SK-N-SH (cell line): ENCODE measurements around the gene CHMP6. TPM values are rescaled to one million over a fixed set of nuclear protein-coding genes. Genes with fewer than 3 reads are reported as not detected.
"Not testable (repeated sequence)": the region's sequence is repeated elsewhere in the genome, so short reads cannot be mapped to it uniquely, and the experiment has no call there.

Source experiments
- CTCF ChIA-PET: fragments of 300-600, 350-600 bp; formaldehyde crosslinking; extraction: SDS; loops from one replicate; lab custom pipeline; 2021; lab: Yijun Ruan, JAX
- POLR2A ChIA-PET: fragments of 350-600 bp; sonication (Branson Sonifier 250); formaldehyde crosslinking; extraction: SDS; loops from one replicate; lab custom pipeline; 2020; ENCODE audit warnings: antibody characterized with exemption, inconsistent platforms; lab: Yijun Ruan, JAX
- DNase-seq: peaks from one replicate; pipeline ENCODE4 v3.0.0; 2012
- H2AFZ ChIP-seq: fragments of 200-600 bp; sonication (generic); 2 replicates; pipeline ENCODE4 v1.8.1; 2016; ENCODE audit warnings: antibody characterized with exemption, mild to moderate bottlenecking, low read depth
- H3F3A ChIP-seq: fragments of 200-600 bp; sonication (generic); replicated peaks from 2 replicates; pipeline ENCODE3; 2016; ENCODE audit warnings: antibody characterized with exemption, mild to moderate bottlenecking; ENCODE audit not compliant: insufficient read depth
- H3K27ac ChIP-seq, 2 experiments: fragments of 200-500 bp in 1 of 2; fragments of 200-600 bp in 1 of 2; sonication (Bioruptor generic) in 1 of 2; sonication (generic), shearing (Covaris generic) in 1 of 2; 2 replicates each; pipeline versions ENCODE4 v1.5.1 to v1.6.1; 2014 to 2016; ENCODE audit warnings: low read depth in 2 of 2, inconsistent platforms in 1 of 2, low read length in 1 of 2, mild to moderate bottlenecking in 1 of 2, mixed read lengths in 1 of 2
- H3K27me3 ChIP-seq: fragments of 200-600 bp; sonication (generic), shearing (Covaris generic); 2 replicates; pipeline ENCODE4 v1.6.1; 2016; ENCODE audit warnings: mixed run types; ENCODE audit not compliant: insufficient read depth
- H3K36me3 ChIP-seq, 2 experiments: fragments of 200-500 bp in 1 of 2; fragments of 200-600 bp in 1 of 2; sonication (Bioruptor generic) in 1 of 2; sonication (generic) in 1 of 2; replicated peaks in 1 of 2; 2 replicates each; pipeline versions ENCODE3 to v1.5.1; 2014 to 2016; ENCODE audit warnings: low read length in 1 of 2, mild to moderate bottlenecking in 1 of 2; ENCODE audit not compliant: insufficient read depth in 2 of 2, control insufficient read depth in 1 of 2
- H3K4me1 ChIP-seq, 2 experiments: fragments of 200-500 bp in 1 of 2; fragments of 200-600 bp in 1 of 2; sonication (Bioruptor generic) in 1 of 2; sonication (generic), shearing (Covaris generic) in 1 of 2; 2 replicates each; pipeline versions ENCODE4 v1.5.1 to v1.6.1; 2014 to 2016; ENCODE audit warnings: low read depth in 1 of 2, low read length in 1 of 2, mixed run types in 1 of 2; ENCODE audit not compliant: insufficient read depth in 2 of 2, control insufficient read depth in 1 of 2
- H3K4me2 ChIP-seq: fragments of 200-600 bp; sonication (generic), shearing (Covaris generic); 2 replicates; pipeline ENCODE4 v1.6.1; 2017; ENCODE audit warnings: mixed run types
- H3K4me3 ChIP-seq, 2 experiments: fragments of 200-500 bp in 1 of 2; fragments of 200-600 bp in 1 of 2; sonication (Bioruptor generic) in 1 of 2; sonication (generic), shearing (Covaris generic) in 1 of 2; 2 replicates each; pipeline versions ENCODE4 v1.5.1 to v1.8.1; 2014 to 2016; ENCODE audit warnings: low read depth in 2 of 2, inconsistent platforms in 1 of 2, low read length in 1 of 2, mild to moderate bottlenecking in 1 of 2, mixed read lengths in 1 of 2, moderate library complexity in 1 of 2
- H3K79me2 ChIP-seq: fragments of 200-600 bp; sonication (generic); 2 replicates; pipeline ENCODE4 v1.8.1; 2017; ENCODE audit warnings: mild to moderate bottlenecking; ENCODE audit not compliant: insufficient read depth
- H3K9ac ChIP-seq: fragments of 200-600 bp; sonication (generic); 2 replicates; pipeline ENCODE4 v1.6.1; 2017; ENCODE audit warnings: mixed run types
- H3K9me2 ChIP-seq: fragments of 200-600 bp; sonication (generic); 2 replicates; pipeline ENCODE4 v1.6.1; 2017; ENCODE audit warnings: mixed run types
- H3K9me3 ChIP-seq: fragments of 200-600 bp; sonication (generic); 2 replicates; pipeline ENCODE4 v1.6.1; 2017; ENCODE audit warnings: mixed run types, mild to moderate bottlenecking, moderate library complexity
- H4K20me1 ChIP-seq: fragments of 200-600 bp; sonication (generic); 2 replicates; pipeline ENCODE4 v1.6.1; 2017; ENCODE audit warnings: mild to moderate bottlenecking, mixed run types; ENCODE audit not compliant: insufficient read depth
- EP300 ChIP-seq, 2 experiments: IDR thresholded peaks; 2 replicates each; pipeline versions ENCODE4 v1.4.0 to v1.6.1; 2012; ENCODE audit warnings: borderline replicate concordance in 1 of 2, low read depth in 1 of 2, low read length in 1 of 2
- GABPA ChIP-seq: IDR thresholded peaks from 2 replicates; pipeline ENCODE4 v1.4.0; 2012; ENCODE audit warnings: low read depth, mild to moderate bottlenecking
- MAX ChIP-seq: IDR thresholded peaks from 2 replicates; pipeline ENCODE4 v1.4.0; 2012; ENCODE audit warnings: low read depth
- RCOR1 ChIP-seq: fragments of 150-350 bp; IDR thresholded peaks from 2 replicates; pipeline ENCODE4 v1.6.1; 2017; ENCODE audit warnings: antibody characterized with exemption, low read length
- YY1 ChIP-seq: IDR thresholded peaks from 2 replicates; pipeline ENCODE4 v1.4.0; 2012; ENCODE audit warnings: low read depth, mild to moderate bottlenecking
- WGBS: methylation state at CpG from one replicate; pipeline ENCODE4 v1.1.6; 2017; ENCODE audit warnings: low lambda C conversion rate; 5-methylcytosine and 5-hydroxymethylcytosine counted together
- polyA plus RNA-seq, 3 experiments: library from polyadenylated mRNA; depleted of rRNA; stranded (reverse); fragments of >200 nt; gene quantifications; 2 replicates each; pipeline ENCODE4 v1.2.3, GENCODE V29; 2012
- TF ChIP-seq, protein P1 (sequence below): IDR thresholded peaks from 2 replicates; pipeline ENCODE4; 2012

The CHMP6 gene
- polyA plus RNA-seq, 1 of the 3 experiments (the other 2 are of a cell fraction): 44.1 TPM

GRCh38 chr17:81028506-81028858 is 36.8 kb downstream of the CHMP6 start (continued):
- TF ChIP-seq, protein P1, sequence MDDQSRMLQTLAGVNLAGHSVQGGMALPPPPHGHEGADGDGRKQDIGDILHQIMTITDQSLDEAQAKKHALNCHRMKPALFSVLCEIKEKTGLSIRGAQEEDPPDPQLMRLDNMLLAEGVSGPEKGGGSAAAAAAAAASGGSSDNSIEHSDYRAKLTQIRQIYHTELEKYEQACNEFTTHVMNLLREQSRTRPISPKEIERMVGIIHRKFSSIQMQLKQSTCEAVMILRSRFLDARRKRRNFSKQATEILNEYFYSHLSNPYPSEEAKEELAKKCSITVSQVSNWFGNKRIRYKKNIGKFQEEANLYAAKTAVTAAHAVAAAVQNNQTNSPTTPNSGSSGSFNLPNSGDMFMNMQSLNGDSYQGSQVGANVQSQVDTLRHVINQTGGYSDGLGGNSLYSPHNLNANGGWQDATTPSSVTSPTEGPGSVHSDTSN: no peak
- TF ChIP-seq RCOR1: no peak
- no peak for TF ChIP-seq EP300 (IDR thresholded peaks at IDR 0.05; ENCODE audit: borderline replicate concordance in 1 of 2, low read depth in 1 of 2, low read length in 1 of 2)
- TF ChIP-seq, all 33 proteins: peak for 0

GRCh38 chr17:81029859-81030258 is 38.2 kb downstream of the CHMP6 start:
- no peaks in the 10 kb centered on the region for H3K9me2 ChIP-seq
- POLR2A ChIA-PET: no interaction called here

DNA sequence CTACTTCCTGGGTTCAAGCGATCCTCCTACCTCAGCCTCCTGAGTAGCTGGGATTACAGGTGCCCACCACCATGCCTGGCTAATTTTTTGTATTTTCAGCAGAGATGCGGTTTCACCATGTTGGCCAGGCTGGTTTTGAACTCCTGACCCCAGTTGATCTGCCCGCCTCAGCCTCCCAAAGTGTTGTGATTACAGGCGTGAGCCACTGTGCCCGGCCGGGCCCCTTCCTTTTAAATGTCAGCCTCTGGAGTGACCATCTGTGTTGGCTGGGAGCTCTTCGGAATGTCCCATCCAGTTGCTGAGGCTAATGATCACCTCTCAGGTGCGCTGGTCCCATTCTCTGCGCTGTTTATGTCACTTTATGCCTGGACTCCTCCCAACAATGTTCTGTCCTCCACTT is 38.7 kb downstream of the CHMP6 start:
- H3K79me2 ChIP-seq, H2AFZ ChIP-seq, H4K20me1 ChIP-seq, H3K36me3 ChIP-seq, H3F3A ChIP-seq, H3K4me3 ChIP-seq, H3K9ac ChIP-seq, H3K9me3 ChIP-seq, POLR2A ChIA-PET, H3K9me2 ChIP-seq, DNase-seq, H3K4me2 ChIP-seq, H3K27ac ChIP-seq: not testable (repeated sequence)
- 93% methylated on average over 9 of the region's 9 CpGs for WGBS
- H3K27me3 ChIP-seq: peaks cover 16% of the 10 kb centered on the region
- peaks cover 0 to 30% of the 10 kb centered on the region in 2 experiments; a peak in 1 of 4 replicates for H3K4me1 ChIP-seq
- CTCF ChIA-PET: interaction anchor here (0.7 to 19.0 kb wide), 2 partner anchors 11 to 70 kb away, joined by 3 to 668 read pairs; no protein-coding TSS in a partner anchor

More at GRCh38 chr17:81029859-81030258, 38.2 kb downstream of the CHMP6 start:
- Histone ChIP-seq H3K4me2 (no peak overlapping the region), H4K20me1 (no peaks in the 10 kb centered on the region; the same call in 1 of the 2 replicates), H3K27ac (no peak overlapping the region), H3K9me3 (no peaks in the 10 kb centered on the region), H3K4me1 (peaks cover 0 to 30% of the 10 kb centered on the region in 2 experiments; a peak in 1 of 4 replicates), H3K9ac (no peak overlapping the region), H3K27me3 (peaks cover 21% of the 10 kb centered on the region), H3F3A (peaks cover 5% of the 10 kb centered on the region), H3K4me3 (no peak overlapping the region), H3K79me2 (no peaks in the 10 kb centered on the region), H3K36me3 (peaks cover 0 to 10% of the 10 kb centered on the region in 2 experiments), H2AFZ (no peak overlapping the region)
- TF ChIP-seq YY1: no peak
- TF ChIP-seq GABPA: no peak
- no peak for TF ChIP-seq MAX
- CTCF ChIA-PET: interaction anchor here (0.7 to 19.0 kb wide), 3 partner anchors 10 to 70 kb away, joined by 3 to 668 read pairs (median 3); no protein-coding TSS in a partner anchor
- 87% methylated on average over 11 of the region's 11 CpGs for WGBS
- no peak for DNase-seq
